Stimulated activated CD8-positive, alpha-beta memory T cell treated with anti-CD3 and anti-CD28 coated beads, Interleukin-12 subunit alpha, Interleukin-12 subunit beta, amount 100 ng/mL, for 24 hours (primary cell): ENCODE measurements around the gene FNBP1L.
"Not testable (repeated sequence)": the region's sequence is repeated elsewhere in the genome, so short reads cannot be mapped to it uniquely, and the experiment has no call there.

Experiments
- DNase-seq: peaks from one replicate; pipeline ENCODE4 v3.0.0-alpha.2; 2020; ENCODE audit errors: extremely low read depth

The FNBP1L gene

GRCh38 chr1:93532780-93533378 lies 85.0 kb downstream of the FNBP1L start:
- no peak for DNase-seq

DNA sequence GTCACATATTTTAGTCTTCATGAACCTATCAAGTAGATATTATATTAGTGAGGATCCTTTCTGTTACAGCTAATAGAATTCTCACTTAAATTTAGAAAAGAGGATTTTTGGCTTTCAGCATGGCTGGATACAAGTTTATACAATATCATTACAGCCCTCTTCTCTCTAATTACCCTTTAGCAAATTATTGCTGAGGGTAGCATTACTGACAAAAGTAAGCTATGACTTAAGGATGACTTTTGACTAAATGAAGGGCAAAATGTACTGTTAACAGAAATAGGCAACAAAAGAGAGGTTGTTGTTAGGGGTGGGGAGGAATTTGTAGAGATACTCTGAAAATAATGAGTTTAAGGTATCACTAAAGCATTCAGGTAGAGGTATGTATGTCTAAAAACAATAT lies 85.8 kb downstream of the FNBP1L start:
- no peak for DNase-seq

DNA sequence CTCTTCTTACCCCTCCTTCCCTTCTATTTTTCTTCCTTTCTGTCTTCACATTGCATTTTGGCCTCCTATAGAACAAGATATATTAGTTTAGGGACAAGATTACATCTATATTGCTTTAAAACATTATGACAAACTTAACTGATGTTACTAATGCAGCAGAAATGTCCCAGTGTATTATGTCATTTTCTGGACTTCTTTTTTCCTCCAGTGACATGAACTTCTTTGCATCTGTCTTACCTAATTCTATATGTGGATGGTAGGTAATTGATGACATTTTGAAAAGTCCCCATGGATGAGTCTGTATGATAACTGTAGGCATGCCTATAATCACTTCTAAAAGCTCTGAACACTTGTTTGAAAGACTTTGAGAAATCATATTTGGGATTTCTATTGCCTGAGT lies 89.5 kb downstream of the FNBP1L start:
- DNase-seq = no peak

DNA sequence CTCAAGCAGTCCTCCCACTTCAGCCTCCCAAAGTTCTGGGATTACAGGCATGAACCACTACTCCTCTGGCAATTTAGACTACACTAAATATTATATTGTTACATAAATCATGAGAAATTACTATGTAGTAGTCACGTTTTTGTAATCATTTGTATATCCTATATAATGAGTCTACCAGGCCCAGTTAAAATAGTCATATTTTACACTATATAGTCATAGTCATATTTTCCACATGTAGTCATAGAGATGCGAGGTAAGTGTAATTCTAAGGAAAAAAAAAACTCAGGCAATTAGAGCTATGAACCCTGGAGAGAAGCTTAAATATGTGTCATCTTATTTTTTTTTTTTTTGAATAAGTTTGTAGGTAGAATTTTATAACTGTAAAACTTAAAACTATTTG lies 90.0 kb downstream of the FNBP1L start:
- no peak for DNase-seq

GRCh38 chr1:93541045-93541444 lies 93.1 kb downstream of the FNBP1L start:
- no peak for DNase-seq

DNA sequence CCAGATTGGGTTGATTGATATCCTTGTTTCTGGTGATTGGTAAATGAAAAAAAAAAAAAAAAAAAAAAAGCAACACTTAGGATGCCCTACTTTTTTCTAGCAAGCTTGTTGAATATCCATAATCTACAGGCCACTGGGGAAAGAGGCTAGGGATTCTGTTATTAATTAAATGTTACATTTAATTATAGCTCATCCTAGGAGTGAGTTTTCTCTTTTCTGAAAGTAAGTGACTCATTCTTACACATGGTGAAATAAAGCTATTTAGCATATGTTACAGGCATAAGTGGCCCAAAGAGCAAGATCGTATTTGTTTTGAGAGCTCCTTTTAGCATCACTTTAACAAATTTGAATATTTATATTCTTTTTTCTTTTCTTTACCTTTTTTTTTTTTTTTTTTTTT lies 94.5 kb downstream of the FNBP1L start:
- DNase-seq = no peak

DNA sequence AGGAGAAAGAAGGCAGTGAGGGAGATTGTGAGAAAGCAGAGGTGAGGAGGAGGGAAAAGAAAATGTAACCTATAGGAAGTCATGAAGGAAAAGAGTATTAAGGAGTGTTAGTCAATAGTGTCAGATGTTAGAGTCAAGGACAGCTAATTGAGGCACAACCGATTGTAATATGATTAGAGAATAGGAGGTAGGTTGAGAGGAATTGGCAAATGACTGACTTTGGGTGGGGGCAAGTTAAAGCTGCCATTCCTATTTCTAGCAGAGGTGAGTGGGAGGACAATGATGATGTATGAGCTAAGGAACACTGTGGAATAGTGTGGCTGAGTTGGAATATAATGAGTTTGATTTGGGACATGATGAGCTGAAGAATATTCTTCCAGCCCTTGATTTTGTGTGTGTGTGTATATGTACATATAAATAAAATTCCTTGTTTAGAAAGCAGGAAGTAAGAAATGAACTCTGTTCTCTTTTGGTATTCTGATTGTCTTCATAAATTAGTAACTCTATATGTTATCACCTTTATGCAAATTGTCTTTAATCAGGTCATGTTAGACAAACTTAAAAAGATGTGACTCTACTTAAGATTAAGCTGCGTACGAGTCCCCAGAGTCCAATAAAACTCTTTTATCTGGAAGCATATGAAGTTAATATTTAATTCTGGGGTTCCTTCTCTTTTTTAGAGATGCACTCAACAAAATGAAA lies 98.4 kb downstream of the FNBP1L start:
- no peak for DNase-seq

- no peak for DNase-seq
Observed at GRCh38 chr1:93549131-93549530, 101.2 kb downstream of the FNBP1L start.

DNA sequence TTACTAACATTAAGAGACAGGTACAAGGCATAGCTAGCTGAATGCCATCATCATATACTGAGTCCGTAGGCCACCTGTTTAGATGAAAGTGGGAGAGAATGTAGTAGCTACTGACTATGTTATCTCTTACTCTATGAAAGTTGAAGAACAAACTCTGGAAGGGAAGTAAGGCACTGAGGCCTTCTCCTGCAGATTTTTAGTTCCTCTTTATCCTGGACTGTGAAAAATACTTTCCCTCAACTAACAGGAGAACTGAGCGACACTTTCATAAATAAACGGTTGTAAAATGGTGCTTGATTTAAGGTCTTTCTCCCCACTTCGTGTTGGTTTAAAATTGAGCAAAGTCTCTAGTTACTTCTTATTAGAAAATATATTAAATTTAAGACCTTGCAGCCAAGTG lies 101.9 kb downstream of the FNBP1L start:
- DNase-seq = no peak

DNA sequence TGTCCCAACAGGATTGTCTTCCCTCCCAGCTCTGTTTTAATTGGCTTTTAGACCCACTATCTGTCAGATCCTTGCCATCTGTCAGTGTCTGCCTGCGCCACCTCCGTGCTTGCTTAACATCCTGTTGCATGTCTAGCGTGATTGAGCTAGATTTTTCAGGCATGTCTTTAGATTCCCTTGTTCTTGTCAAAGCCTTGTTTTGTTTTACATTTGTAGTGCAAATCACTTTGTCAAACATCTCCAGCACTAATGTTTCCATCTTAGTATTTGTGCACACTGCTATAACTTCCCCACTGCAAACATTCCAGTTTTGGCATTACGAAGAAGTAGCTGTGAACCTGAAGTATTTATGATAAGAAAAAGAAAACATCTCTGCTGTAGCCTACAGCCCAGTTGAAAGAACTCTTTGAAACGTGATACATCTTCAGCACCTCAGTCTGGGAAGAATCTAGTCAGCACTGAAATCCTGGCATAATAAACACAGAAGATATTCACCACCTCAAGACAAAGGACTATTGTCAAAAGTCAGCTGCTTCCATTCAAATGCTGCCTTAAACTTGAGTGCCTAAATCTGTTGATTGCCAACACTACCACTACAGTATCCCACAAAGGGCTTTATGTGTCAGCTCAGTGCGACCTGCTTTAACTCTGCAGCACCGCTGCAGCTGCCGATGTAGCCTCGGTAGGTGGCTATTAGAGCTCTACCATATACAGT lies 105.0 kb downstream of the FNBP1L start:
- DNase-seq = no peak

GRCh38 chr1:93553886-93554490 lies 106.1 kb downstream of the FNBP1L start:
- not testable (repeated sequence) for DNase-seq

DNA sequence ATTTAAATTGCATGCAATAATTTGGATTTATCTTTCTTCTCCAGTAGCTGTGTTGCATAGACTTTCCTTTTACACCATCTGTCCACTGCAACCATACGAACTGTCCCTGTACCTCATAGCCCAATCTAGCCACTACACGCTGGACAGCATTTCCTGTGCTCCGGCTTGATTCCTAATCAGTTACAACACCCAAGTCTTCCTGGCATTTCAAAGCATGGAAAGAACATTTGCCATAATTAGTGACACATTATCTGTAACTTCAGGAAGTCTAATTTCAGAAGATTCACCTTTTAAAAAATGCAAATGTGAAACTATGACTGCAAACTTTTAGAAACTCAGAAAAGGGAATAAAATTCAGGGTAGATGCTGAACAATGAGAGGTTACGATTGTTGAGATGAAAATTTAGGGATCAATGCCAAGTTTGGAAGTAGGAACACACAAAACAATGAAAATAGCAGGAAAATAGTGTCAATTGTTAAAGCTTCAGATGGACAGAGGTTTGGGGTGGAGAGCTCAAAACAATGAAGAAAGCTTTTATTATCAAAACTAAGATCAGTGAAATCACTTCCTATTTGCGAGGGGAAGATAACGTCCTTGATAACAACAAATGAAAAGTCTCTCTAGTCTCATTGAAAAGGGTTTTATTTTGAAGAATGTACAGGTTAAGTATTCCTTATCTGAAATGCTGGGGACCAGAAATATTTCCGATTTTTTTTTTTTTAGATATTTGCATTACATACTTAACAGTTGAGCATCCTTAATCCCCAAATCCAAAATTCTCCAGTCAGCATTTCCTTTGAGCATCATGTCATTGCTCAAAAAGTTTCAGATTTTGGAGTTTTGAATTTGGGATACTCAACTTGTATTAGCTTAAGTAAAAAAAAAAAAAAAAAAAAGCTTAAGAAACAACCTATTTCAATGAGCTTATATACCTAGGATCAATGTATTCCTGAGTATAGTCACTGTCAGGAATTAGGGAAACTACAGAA lies 107.3 kb downstream of the FNBP1L start:
- no peak for DNase-seq

DNA sequence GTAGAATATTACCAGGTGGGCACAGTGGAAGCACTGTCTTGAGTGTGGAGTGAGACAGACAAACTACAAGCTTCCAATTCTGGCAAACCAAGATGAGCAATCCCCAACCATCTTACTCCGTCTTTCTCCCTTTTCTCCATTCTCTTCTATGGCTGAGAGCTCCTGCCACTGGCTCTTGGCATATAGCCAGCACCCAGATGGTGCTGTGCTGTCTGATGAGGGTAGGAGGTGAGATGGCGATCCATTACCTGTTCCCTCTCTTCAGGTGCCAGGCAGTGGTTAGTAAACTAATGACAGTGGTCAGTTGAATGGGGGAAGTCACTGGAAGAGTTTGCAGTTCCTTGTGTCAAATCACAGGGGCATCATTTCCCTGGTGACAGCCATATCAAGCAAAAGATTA lies 108.4 kb downstream of the FNBP1L start:
- DNase-seq = no peak

- DNase-seq = no peak
Observed at GRCh38 chr1:93559045-93559444, 111.1 kb downstream of the FNBP1L start.

- no peak for DNase-seq
Observed at GRCh38 chr1:93559695-93560094, 111.8 kb downstream of the FNBP1L start.

DNA sequence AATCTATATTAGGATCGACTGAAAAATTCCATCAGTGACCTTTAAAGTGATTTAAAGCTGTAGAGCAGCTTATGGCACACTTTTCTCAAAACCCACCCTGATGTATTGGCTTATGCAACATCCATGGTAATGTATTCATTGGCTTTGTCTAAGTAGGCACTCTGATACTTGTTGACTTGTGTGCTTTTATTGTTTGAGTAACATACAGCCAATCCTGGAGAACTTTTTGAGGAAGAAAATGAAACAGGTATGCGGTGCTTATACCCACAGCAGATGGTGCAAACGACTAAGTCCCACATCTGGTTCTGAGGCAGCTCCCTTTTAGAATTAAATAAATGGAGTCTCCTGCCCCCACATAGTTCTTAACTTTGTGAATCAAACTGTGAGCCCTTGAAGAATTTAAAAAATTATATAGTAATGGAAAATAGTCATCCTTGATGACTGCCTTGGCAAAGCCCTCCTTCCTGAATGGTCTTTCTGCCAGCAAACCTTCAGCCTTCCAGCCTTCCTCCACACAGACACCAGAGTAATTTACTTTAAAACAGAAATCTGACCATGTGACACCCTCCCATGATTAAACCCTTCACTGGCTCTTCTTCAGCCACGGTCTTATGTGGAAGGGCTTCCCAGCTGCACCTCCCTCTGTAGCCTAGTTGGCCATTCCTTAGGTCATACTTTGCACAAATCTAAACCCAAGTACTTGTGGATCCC lies 117.7 kb downstream of the FNBP1L start:
- no peak for DNase-seq

GRCh38 chr1:93566227-93566626 lies 118.3 kb downstream of the FNBP1L start:
- no peak for DNase-seq

DNA sequence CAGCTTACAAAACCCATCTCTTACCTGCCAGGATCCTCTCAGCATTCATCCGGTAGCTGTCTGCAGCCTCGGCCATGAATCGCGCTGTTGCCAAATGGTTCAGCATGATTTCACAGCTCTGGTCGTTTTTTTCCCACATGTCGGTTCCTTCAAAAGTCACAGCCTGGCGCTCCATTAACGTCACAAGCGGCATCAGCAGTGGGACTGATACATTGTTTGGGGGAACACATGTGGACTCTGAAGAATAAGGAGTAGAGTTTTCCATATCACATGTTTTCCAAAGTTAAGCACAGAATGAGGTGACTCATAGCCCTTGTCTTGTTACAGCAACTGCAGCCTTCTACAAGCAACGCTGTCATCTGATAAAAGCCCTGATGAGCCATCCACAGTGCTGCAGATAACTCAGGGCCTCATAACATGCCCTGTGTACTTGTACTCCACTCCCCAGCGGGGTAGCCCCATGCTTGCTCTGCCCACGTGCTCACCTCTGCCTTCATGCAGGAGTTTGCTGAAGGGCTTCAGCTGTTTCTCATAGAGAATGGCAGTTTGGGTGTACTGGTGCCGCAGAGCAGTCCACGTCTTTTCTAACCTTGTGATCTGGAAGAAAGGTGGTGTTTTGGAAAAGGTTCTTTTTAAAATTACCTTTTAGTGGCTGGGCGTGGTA lies 119.5 kb downstream of the FNBP1L start:
- no peak for DNase-seq

DNA sequence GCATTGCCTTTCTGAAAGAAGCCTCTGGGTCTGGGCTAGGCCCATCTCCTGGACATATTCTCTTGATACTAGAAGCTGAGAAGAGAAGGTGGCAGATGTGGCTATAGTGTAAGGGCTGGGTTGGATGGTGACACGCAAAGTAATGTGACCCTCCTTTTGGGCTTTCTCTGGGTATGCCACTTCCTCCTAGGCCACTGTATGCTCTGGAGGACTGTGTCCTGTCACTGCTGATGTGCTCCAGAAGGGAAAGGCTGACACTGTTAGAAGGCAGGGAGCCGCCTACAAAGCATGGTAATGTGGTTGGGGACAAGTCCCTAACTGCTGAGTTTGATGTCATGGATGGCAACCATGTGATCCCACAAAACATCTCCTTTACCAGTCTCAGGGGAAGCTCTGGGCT lies 121.6 kb downstream of the FNBP1L start:
- no peak for DNase-seq

- DNase-seq = no peak
Observed at GRCh38 chr1:93571623-93572310, 123.8 kb downstream of the FNBP1L start.
